GM19463 (cell line): ENCODE data around the gene RAB3GAP2.
"Not testable (repeated sequence)": the region's sequence is repeated elsewhere in the genome, so short reads cannot be mapped to it uniquely, and the experiment has no call there.

Experiments
- ATAC-seq: cut with Tn5 transposase; IDR thresholded peaks from one replicate; pipeline ENCODE4 v1.9.1; 2021; ENCODE audit warnings: mild to moderate bottlenecking, moderate library complexity; ENCODE audit not compliant: unreplicated experiment

The RAB3GAP2 gene

DNA sequence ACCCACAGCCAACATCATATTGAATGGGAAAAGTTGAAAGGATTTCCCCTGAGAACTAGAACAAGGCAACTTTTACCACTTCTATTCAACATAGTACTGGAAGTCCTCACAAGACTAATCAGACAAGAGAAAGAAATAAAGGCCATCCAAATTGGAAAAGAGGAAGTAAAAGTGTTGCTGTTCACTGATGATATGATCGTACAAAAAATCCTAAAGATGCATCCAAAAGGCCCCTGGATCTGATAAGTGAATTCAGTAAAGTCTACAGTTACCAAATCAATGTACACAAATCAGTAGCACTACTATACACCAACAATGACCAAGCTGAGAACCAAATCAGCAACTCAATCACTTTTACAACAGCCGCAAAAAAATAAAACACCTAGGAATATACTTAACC is 28.3 kb downstream of the RAB3GAP2 start:
- ATAC-seq = no peak

DNA sequence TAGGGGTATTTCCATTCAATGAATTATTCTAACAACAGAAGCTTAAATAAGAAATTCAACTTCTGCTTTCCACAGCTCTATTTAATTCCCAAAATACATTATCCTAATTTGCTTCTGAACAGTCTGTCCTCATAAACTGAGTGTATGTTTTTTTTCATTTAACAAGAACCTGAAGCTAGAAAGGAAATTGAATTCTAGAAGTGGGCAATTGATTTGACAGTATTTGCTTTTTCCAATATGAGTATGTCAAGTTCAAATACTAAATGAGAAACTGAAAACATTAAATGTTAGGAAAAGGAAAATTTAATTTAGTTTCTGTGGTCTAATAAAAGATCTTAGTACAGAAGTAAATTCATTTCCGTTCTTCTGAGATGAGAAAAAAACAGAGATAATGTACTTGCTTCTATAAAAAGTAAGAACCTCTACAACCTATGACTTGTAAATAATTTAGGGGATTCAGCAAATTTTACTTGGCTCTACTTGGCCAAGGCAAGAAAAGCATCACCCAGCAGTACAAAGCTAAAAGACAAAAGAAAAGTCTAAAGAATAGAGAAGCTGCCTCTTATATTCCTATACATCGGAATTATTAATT is 31.1 kb downstream of the RAB3GAP2 start:
- ATAC-seq = no peak

DNA sequence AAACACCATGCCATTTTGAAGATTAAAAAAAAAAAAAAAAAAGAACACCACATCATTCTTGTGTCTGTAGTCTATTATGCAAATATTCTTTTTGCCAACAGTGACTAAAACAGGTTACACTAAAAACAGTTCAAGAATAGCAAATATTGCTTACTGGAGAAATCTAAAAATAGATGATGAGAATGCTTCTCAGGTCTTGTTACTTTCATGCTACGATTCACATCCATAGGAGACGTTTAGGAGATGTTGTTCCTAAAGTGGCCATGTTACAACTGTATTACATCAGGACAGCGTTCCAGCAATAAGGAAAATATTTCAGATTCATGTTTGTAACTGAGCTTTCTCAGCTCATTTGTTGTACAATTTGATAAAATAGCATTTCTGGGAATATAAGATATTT is 32.3 kb downstream of the RAB3GAP2 start:
- no peak for ATAC-seq

DNA sequence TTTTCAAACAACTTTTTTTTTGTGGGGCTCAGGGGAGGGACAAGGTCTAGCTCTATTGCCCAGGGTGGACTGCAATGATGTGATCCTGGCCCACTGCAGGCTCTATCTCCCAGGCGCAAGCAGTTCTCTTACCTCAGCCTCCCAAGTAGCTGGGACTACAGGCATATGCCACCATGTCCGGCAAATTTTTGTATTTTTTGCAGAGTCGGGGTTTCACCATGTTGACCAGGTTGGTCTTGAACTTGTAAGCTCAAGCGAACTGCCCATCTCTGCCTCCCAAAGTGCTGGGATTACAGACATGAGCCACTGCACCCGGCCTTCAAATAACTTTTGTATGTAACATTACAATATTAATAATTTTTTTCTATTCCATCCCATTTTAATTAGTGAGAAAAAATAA is 33.0 kb downstream of the RAB3GAP2 start:
- ATAC-seq = no peak

DNA sequence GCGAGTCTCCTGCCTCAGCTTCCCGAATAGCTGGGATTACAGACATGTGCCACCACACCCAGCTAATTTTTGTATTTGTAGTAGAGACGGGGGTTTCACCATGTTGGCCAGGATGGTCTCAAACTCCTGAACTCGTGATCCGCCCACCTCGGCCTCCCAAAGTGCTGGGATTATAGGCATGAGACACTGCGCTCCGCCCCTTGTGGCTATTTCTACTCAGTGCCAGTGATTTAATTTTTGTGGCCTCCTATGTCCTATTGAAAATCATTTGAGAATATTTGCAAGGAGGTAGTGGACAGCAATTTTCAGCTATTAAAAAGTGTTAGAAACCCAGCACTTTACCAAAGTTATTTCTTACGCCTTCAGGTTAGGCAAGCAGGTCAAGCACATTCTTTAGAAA is 36.0 kb downstream of the RAB3GAP2 start:
- ATAC-seq = not testable (repeated sequence)

DNA sequence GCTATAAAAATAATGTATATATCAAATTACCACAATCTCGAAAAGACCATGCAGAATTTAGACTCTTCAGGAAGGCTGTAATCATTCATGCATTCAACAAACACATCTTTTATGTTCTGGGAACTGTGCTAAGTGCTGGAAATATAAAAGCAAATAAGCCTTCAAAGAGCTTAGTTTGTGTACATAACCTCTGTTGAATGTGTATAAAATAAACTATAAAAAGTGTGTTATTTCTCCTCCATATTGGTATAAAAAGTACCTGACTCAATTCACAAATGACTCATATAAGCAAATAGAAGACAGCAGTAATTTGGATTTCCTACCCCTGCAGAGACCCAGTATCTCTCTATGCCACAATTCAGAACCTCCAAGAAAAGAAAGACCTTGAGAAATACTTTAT is 36.8 kb downstream of the RAB3GAP2 start:
- ATAC-seq = no peak

- no peak for ATAC-seq
These were observed 38.3 kb downstream of the RAB3GAP2 start for GRCh38 chr1:220233927-220234326.

DNA sequence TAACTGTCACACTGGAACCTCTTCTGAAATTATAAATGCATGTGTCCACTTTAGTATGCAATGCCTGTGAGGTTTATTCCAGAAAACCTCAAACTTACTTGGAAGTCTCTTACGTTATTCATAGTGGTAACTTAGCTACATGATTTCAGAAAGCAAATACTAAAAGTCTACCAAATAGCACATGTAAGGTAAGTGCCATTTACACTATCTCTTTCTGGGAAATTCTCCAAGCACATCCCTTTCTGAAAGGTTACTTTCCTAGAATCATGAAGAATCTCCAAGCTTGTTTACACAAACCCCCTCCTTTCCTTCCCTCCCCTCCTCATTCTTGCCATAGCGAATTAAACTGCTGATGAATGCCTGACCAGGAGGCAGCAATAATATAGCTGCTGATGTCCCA is 42.5 kb downstream of the RAB3GAP2 start:
- no peak for ATAC-seq

DNA sequence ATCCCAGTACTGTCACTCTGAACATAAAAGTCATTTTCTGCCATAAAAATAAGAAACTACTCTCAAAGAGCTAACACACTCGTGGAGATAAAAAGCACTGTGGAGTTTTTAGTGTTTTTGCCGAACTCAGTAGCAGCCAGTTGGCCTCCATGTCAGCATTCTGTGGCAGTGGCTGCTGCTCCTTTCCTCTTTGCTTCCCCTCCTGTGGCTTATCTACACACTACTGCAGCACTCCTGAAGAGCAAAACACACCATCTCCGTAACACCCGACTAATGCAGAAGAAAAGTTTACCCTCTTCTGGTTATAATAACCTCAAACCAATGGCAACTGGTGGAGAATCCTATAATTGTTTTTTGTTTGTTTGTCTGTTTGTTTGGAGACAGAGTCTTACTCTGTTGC is 44.9 kb downstream of the RAB3GAP2 start:
- ATAC-seq = no peak

DNA sequence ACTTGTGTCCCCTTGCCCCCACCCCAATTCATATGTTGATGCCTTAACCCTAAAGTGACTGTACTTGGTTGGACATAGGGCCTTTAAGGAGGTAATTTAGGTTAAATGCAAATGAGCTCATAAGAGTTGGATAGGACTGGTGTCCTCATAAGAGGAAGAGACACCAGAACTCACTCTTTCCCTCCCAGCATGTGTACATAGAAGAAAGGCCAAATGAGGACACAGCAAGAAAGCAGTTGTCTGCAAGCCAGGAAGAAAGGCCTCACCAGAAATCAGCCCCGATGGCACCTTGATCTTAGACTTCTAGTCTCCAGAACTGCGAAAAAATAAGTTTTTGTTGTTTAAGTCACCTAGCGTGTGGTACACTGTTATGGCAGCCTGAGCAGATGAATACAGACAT is 45.5 kb downstream of the RAB3GAP2 start:
- no peak for ATAC-seq

- ATAC-seq = no peak
These were observed 46.3 kb downstream of the RAB3GAP2 start for GRCh38 chr1:220225957-220226356.

DNA sequence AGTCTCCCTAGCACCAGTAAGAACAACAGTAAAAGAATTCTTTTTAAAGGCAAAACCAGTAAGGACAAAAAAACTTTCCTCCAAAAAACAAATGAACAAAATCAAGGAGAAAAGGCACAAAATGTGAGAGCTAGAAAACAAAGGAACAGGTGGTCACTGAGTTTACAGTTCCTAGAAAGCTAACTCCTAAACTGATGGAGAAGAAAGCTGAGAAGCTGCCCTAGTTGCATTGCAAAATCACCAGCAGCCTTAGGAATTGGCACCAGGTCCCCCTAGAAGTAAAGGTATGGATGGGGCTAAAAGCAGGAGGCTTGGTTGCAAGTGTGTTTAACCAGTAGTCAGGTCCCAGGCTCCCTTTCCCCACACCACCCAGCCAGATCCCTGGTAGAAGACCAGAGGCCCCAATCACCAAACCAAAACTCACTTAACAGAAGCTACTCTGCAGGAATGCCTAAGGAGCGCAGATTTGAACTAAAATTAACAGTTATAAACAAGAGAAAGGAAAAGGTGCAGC is 47.6 kb downstream of the RAB3GAP2 start:
- ATAC-seq = no peak

DNA sequence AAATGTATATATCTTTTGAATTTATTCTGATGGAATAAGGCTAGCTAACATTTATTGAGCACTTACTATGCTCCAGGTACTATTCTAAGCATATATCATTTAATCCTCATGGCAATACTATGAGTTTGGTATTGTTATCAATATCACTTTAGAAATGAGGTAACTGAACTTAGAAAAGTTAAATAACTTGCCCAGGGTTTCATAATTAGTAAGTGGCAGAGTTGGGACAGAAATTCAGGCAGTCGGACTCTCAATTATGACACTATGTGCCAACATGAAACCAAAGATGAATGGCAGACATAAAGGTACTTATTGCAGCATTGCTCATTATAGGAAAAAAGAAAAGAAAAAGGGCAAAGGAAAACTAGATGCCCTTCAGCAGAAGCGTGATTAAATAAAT is 48.2 kb downstream of the RAB3GAP2 start:
- no peak for ATAC-seq

DNA sequence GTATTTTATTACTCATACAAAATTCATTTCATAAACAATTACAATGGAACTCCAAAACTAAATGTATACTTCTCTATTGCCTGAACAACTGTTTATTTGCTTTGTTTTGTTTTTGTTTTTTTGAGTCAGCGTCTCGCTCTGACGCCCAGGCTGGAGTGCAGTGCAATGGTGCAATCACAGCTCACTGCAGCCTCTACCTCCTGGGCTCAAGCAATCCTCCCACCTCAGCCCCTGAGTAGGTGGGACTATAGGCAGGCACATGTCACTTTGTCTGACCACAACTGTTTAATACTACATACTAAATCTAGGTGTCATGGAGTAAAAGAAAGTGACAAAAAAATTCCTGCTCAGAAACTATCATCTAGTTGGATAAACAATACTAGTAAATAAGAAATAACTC is 49.3 kb downstream of the RAB3GAP2 start:
- no peak for ATAC-seq

- no peak for ATAC-seq
These were observed 50.6 kb downstream of the RAB3GAP2 start for GRCh38 chr1:220221670-220222069.

- no peak for ATAC-seq
These were observed 51.0 kb downstream of the RAB3GAP2 start for GRCh38 chr1:220221269-220221668.

DNA sequence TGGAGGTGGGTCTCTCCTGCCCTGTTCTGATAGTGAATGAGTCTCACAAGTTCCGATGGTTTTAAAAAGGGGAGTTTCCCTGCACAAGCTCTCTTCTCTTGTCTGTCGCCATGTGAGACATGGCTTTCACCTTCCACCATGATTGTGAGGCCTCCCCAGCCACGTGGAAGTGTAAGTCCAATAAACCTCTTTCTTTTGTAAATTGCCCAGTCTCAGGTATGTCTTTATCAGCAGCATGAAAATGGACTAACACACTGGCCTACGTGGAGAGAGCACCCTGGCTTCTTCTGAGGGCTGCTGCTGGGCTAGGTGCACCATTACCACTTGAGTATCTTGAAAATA is 51.6 kb downstream of the RAB3GAP2 start:
- ATAC-seq = peak; percentile 16

DNA sequence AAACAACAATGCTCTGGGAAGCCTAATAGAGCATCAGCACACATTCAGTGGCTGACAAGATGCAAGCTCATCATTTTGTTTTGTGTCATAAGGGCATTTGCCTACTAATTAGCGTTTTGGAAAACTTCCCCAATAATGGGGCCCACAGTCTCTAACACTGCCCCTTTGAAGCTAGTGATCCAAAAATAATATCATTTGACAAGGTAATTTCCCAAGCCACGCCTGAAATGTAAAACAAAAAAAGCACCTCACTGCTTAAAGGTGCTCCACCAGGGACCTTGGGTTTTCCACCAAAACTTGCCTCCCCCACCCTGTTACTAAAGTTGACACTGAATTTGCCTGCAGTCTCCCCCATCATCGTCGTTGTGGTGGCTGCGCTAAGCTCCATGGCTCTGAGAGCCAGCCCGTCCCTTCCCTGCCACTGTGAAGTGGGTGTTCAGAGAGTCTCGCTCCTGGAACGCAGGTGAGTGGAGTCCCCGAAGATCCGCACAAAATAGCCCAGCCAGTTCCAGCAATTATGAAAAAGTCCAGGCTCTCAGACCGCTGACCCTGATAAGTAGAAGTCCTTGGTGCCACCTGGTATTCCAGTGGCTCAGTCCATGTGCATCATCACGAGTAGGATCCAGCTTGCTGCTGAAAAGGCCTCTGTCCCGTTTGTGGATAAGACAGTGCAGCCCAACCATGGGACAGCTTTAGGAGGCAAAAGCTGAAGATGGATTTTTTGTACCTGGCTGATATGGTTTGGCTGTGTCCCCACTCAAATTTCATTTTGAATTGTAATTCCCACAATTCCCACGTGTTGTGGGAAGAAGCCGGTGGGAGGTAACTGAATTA is 52.2 kb downstream of the RAB3GAP2 start:
- ATAC-seq = peak; percentile 56

- no peak for ATAC-seq
These were observed 53.2 kb downstream of the RAB3GAP2 start for GRCh38 chr1:220219136-220219442.

DNA sequence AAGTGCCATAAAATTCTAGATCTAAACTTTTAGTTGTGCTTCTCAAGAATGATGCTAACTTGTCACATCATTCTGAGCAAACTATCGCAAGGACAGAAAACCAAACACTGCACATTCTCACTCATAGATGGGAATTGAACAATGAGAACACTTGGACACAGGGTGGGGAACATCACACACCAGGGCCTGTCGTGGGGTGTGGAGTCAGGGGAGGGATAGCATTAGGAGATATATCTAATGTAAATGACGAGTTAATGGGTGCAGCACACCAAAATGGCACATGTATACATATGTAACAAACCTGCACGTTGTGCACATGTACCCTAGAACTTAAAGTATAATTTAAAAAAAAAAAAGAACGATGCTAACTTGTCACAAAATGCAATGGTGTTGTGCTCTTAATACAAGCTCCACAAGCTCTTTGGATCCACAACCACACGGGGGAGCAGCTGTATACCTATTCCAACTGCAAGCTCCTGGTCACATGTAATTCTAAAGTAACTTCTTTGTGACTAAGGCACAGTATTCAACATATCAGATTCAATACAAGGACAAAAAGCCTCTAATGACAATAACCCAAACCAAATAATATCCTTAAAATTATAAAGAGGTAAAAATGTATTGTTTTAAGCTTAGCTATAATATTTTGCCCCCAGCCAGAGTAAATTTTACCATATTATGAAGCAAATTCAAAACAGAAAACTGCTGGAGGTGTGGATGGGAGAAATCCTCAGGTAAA is 53.7 kb downstream of the RAB3GAP2 start:
- ATAC-seq = peak; percentile 33

GRCh38 chr1:220217383-220217988 is 54.8 kb downstream of the RAB3GAP2 start:
- no peak for ATAC-seq
